Mesenteric fat pad (tissue), 1 donor: ENCODE data around the gene GMDS. TPM values are rescaled to one million over a fixed set of nuclear protein-coding genes. Genes with fewer than 3 reads are reported as not detected.

Experiments
- DNase-seq: peaks from one replicate; pipeline ENCODE4 v3.0.0-alpha.2; 2020; ENCODE audit warnings: low spot score
- total RNA-seq: library from RNA; stranded (reverse); fragmentation: NEBNext Ultra II Directional; extraction: Animal tissue kit (Norgen Biotek cat#: 25700); gene quantifications from one replicate; pipeline ENCODE4 v1.2.1, GENCODE V29; 2021
- donor health status: DM: yes; HTN: yes; CAD: no.

Gene GMDS
- total RNA-seq, 1 donor from 2014 or later = 10.3 TPM

DNA sequence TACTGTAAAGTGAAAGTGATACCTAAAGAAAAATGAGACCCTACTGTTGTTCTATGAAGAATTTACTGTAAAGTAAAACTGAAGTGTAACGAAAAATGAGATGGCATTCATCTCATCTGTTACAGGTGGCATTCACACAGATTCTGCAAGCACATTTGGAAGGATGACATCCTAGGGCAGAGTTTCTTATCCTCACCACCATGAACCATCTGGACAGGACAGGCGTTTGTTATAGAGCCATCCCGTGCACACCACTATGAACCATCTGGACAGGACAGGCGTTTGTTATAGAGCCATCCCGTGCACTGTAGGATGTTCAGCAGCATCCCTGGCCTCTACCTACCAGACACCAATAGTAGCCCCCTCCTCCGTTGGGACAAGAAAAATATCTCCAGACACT is 294.8 kb downstream of the GMDS start:
- no peak for DNase-seq

DNA sequence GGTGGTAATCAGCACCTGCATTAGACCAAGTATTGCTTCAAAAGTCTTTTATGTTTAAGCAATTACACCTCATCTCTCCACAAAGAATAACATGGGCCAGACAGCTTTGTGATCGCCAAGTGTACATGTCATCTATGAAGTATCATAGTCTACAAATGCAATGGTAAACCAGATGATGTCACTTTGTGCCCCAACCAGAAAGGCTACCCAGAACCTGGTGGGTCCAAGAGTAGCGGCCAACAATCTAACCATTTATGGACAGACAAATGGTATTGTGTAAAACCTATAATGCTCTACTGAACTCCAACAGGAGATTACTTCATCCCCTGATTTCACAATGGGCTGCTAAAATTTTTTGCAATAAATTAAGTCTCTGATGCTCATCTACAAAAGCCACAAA is 295.9 kb downstream of the GMDS start:
- DNase-seq = no peak

GRCh38 chr6:1947922-1948321 is 297.5 kb downstream of the GMDS start:
- no peak for DNase-seq

DNA sequence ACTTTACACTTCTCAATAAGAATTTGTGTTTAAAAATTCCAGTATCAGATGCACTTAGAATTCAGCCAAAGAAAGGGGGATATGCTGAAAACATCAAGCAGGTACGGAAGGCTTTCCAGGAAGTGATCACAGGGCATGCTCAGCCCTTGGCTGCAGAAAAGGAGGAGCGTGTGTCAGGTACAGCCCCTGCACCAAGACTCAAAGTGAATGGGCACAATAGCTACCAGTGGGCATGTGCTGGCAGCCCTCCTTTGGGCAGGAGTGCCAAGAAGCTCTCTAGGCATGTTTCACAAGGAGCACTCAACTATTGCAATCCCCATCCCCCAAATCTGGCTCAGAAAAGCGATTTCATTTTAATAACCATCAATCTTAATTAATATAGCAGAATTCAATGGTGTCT is 298.8 kb downstream of the GMDS start:
- no peak for DNase-seq

DNA sequence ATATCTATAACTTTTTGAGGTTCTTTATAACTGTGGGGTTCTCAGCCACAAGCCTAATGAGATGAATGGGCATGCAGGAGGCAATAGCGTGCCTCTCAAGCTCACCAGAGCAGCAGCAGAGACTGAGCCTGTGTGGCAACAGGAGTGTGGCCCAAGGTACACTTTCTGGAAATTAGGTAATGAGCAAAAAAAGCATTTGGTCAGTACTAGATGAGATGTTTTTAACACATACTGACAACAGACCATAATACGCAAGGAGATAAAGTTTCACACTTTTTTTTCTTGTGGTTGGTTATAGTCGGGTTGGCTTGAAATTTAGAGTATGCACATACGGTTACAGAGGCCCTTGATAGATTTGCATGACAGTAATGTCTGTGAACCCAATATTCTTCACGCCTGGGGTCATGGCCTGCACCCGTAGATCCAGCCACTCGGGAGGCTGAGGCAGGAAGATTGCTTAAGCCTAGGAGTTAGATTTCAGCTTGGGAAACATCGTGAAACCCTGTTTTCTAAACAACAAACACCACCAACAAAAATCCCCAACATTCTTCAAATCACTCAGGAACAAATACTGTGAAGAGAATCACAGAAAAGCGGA is 300.1 kb downstream of the GMDS start:
- no peak for DNase-seq

- no peak for DNase-seq
Measured at GRCh38 chr6:1942834-1943233, 302.6 kb downstream of the GMDS start.

- DNase-seq = no peak
Measured at GRCh38 chr6:1941534-1941933, 303.9 kb downstream of the GMDS start.

- DNase-seq = no peak
Measured at GRCh38 chr6:1940381-1940780, 305.0 kb downstream of the GMDS start.

DNA sequence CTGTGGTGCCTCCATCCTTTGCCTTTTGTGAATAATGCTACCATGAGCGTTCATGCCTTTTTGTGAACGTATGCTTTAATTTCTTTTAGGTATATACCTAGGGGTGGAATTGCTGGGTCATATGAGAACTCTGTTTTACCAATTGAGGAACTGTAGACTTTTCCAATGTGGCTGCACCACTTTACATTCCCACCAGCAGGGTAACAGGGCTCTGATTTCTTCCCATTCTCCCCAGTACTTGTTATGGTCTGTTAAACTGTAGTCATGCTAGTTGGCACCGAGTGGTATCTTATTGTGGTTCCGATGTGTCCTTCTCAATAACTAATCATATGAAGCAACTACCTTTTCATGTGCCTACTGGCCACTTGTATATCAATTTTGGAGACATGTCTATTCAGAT is 312.1 kb downstream of the GMDS start:
- no peak for DNase-seq

DNA sequence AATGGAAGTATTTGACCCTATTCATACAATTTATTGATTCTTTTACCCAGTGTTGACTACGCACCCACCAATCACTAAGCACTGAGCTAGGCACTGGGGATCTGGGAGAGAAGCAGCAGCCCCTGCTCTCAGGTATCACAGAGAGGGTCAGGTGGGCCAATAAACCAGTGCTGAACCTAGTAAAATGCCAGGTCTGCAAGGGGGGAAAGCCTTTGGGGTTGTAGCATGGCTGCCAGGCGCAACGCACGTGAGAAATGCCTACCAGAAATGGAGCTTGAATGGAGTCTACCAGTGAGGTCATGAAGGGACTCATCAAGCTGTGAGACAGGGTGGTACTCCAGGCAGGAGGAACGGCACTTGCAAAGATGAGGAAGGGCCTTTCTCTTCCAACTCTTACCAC is 313.6 kb downstream of the GMDS start:
- DNase-seq = no peak

- DNase-seq = no peak
Measured at GRCh38 chr6:1930356-1930755, 315.0 kb downstream of the GMDS start.

- no peak for DNase-seq
Measured at GRCh38 chr6:1929931-1930330, 315.5 kb downstream of the GMDS start.

DNA sequence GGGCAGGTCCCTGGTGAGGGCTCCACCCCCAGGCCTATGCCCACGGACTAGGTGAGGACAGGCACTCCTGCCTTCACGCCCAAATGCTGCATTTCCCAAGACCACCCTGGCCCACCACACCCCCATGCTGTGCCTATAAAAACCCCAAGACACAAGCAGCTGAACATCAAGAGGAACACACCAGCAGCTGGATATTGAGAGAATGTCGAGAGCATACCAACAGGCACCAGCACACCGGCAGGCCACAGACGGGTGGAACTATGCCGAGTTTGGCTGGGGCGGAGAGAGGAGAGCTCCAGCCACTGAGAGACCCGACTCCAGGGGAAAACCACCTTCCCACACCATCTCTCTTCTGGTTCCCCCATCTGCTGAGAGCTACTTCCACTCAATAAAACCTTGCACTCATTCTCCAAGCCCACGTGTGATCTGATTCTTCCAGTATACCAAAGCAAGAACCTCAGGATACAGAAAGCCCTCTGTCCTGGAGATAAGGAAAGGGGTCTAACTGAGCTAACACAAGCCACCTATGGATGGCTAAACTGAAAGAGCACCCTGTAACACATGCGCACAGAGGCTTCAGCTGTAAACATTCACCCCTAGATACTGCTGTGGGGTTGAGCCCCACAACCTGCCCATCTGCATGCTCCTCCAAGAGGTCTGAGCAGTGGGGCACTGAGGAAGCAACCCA is 319.5 kb downstream of the GMDS start:
- DNase-seq = no peak

- DNase-seq = no peak
Measured at GRCh38 chr6:1923449-1923848, 322.0 kb downstream of the GMDS start.

DNA sequence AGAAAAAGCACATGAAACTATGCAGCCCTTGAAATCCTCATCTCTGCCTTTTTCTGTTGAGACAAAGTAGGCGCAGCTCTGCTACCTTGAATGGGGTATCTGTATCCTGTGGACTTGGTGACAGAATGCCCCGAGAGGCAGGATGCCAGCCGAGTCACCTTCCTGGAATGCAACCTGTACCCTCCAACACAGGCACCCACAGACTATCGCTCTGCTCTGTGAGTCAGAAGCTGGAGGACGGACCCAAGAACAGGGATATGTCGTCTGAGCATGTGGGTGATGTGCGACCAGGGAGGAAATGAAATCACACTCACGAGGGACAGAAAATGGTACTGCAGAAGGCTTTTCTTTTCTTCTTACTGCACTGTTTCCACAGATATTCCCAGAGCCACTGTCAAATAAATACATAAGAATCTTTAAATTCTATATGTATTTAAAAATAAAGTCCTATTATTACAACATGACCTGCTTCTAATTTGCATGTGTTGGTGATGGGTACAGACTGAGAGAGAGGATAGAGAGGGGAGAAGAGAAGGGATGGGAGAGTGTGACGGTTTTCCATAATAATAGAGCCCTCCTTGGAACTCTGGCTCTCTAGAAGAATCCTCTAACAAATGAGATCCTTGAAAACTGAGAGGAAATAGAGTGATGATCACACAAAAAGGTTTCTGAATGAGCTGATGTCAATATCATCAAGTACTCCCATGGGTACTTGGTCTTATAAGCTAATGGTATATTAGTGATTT is 327.6 kb downstream of the GMDS start:
- DNase-seq = no peak

- DNase-seq = no peak
Measured at GRCh38 chr6:1916334-1917070, 328.9 kb downstream of the GMDS start.

DNA sequence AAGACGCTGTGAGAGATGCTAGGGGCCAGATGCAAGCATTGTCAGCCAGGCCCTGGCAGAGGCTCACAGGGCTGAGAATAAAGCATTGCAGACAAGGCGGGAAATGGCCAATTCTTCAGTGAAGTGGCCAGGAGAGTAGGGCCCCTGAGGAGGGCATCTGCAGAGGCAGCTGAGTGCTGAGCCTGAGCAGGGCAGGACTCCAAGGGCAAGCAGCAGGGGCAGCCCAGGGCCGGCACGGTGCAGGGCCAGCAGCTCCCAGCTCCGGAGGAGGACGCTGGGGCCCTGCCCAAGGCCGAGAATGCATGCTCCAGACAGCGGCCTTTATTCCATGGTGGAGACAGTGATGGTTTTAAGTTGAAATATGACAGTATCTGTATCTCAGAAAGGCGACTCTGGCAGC is 330.2 kb downstream of the GMDS start:
- no peak for DNase-seq

GRCh38 chr6:1913577-1913976 is 331.8 kb downstream of the GMDS start:
- no peak for DNase-seq

GRCh38 chr6:1912731-1913130 is 332.7 kb downstream of the GMDS start:
- DNase-seq = no peak

GRCh38 chr6:1911474-1911873 is 333.9 kb downstream of the GMDS start:
- no peak for DNase-seq

DNA sequence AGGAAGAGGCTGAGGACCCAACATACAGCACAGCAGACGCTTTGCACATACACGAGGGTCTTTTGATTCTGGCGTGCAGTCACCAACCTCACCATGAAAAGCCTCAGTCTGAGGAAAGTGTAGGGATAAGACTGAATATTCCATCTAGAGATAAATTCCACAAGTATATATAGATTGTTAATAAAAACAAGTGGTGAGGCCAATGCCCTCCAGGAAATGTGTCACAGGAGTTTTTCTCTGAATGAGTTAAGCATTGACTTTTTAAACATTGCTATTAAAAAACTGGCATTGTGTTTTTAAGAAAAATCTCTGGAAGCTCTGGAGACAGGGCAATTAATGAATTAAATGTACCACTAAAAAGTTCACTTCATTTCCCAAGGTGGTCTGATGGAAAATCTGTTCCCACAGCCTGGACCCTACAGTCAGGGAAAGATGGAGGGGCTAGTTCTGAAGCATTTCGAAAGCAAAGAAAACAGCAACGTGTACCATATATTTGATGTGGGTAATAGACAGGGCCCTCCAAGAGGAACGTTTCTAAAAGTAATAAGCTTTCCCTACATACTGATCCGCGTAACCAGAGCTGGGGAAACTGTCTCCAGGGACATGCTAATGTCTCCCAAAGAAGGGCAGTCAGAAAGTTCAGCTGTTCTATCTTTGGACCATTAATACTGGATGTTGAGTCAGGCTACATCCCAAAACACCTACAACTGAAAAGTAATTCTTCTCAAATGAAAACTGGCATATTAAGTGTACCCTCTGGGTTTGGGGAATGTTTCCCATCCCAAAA is 334.6 kb downstream of the GMDS start:
- DNase-seq = no peak
